ENCODE measurements around the gene ZNF837. TPM values are rescaled to one million over a fixed set of nuclear protein-coding genes. Genes with fewer than 3 reads are reported as not detected.

Gene ZNF837
- total RNA-seq, 2 donors from 2014 or later, result 1.6 to 3.9 TPM

DNA sequence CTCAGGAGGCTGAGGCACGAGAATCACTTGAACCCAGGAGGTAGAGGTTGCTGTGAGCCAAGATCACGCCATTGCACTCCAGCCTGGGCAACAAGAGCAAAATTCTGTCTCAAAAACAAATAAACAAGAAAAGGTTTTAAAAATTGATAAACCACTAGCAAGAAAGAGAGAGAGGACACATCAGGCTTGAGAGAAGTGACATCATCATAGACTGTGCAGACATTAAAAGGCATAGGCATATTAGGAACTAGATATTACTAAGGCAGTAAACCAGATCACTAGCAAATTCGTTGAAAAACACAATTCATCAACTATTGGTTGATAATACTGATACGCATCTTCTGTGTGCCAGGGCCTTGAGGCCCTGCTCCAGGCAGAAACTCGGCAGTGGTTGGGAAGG, 35.3 kb downstream of the ZNF837 start:
- Histone ChIP-seq H3K9me3 (no peaks in the 10 kb centered on the region), H3K4me3 (no peak overlapping the region), H3K4me1 (ENCODE audit: control insufficient read depth in 1 of 2, low read depth in 2 of 2) (peaks cover 0 to 14% of the 10 kb centered on the region in 2 donors), H3K27ac (no peak overlapping the region), H3K36me3 (no peaks in the 10 kb centered on the region), H3K27me3 (replicated peaks; ENCODE audit: insufficient read depth) (no peaks in the 10 kb centered on the region)
- DNase-seq (ENCODE audit: low spot score), result no peak
- TF ChIP-seq, protein P1, sequence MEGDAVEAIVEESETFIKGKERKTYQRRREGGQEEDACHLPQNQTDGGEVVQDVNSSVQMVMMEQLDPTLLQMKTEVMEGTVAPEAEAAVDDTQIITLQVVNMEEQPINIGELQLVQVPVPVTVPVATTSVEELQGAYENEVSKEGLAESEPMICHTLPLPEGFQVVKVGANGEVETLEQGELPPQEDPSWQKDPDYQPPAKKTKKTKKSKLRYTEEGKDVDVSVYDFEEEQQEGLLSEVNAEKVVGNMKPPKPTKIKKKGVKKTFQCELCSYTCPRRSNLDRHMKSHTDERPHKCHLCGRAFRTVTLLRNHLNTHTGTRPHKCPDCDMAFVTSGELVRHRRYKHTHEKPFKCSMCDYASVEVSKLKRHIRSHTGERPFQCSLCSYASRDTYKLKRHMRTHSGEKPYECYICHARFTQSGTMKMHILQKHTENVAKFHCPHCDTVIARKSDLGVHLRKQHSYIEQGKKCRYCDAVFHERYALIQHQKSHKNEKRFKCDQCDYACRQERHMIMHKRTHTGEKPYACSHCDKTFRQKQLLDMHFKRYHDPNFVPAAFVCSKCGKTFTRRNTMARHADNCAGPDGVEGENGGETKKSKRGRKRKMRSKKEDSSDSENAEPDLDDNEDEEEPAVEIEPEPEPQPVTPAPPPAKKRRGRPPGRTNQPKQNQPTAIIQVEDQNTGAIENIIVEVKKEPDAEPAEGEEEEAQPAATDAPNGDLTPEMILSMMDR (IDR thresholded peaks at IDR 0.05), result no peak
- no peak for ATAC-seq (ENCODE audit: insufficient number of reproducible peaks, low FRiP score, low read depth)

DNA sequence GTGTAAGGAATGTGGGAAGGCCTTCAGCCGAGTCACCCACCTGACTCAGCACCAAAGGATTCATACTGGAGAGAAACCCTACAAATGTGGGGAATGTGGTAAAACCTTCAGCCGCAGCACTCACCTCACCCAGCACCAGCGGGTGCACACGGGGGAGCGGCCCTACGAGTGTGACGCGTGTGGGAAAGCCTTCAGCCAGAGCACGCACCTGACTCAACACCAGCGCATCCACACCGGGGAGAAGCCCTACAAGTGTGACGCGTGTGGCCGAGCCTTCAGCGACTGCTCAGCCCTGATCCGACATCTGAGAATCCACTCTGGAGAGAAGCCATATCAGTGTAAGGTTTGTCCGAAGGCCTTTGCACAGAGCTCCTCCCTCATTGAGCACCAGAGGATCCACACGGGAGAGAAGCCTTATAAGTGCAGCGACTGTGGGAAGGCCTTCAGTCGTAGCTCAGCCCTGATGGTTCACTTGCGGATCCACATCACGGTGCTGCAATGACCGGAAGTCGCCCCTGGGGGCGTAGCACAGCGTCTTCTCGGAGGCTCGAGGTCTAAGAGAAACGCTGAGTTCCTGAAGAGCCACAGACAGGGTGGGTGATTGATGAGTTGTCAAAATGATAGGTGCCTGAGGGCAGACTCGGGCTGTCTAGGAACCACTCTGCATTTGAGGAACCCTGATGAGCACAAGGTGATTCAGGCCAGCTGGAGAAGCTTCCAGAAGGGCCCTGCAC, 41.8 kb downstream of the ZNF837 start:
- no peak overlapping the region for H3K27ac ChIP-seq
- no peaks in the 10 kb centered on the region for H3K27me3 ChIP-seq (replicated peaks; ENCODE audit: insufficient read depth)
- DNase-seq (ENCODE audit: low spot score) (no peak), ATAC-seq (ENCODE audit: insufficient number of reproducible peaks, low FRiP score, low read depth) (no peak)
- peaks cover 36% of the 10 kb centered on the region for H3K36me3 ChIP-seq
- TF ChIP-seq, protein P1 (IDR thresholded peaks at IDR 0.05), result no peak
- H3K9me3 ChIP-seq, result no peaks in the 10 kb centered on the region
- H3K4me3 ChIP-seq, result no peak overlapping the region
- H3K4me1 ChIP-seq (ENCODE audit: control insufficient read depth in 1 of 2, low read depth in 2 of 2), result no peaks in the 10 kb centered on the region

DNA sequence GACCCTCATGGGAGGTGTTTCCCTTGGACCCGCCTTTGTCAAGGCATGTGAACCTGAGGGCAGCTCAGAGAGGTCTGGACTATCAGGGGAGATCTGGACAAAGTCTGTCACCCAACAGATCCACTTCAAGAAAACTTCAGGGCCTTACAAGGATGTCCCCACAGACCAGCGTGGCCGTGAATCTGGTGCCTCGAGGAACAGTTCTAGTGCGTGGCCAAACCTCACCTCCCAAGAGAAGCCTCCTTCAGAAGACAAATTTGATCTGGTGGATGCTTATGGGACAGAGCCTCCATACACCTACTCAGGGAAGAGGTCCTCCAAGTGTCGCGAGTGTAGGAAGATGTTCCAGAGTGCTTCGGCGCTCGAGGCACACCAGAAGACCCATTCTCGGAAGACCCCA, 42.5 kb downstream of the ZNF837 start:
- Histone ChIP-seq H3K4me3 (no peak overlapping the region), H3K27ac (no peak overlapping the region), H3K27me3 (replicated peaks; ENCODE audit: insufficient read depth) (no peaks in the 10 kb centered on the region), H3K9me3 (no peaks in the 10 kb centered on the region), H3K36me3 (peaks cover 36% of the 10 kb centered on the region), H3K4me1 (ENCODE audit: control insufficient read depth in 1 of 2, low read depth in 2 of 2) (no peaks in the 10 kb centered on the region)
- TF ChIP-seq, protein P1 (IDR thresholded peaks at IDR 0.05), result no peak
- DNase-seq (ENCODE audit: low spot score), result no peak
- ATAC-seq (ENCODE audit: insufficient number of reproducible peaks, low FRiP score, low read depth), result no peak

DNA sequence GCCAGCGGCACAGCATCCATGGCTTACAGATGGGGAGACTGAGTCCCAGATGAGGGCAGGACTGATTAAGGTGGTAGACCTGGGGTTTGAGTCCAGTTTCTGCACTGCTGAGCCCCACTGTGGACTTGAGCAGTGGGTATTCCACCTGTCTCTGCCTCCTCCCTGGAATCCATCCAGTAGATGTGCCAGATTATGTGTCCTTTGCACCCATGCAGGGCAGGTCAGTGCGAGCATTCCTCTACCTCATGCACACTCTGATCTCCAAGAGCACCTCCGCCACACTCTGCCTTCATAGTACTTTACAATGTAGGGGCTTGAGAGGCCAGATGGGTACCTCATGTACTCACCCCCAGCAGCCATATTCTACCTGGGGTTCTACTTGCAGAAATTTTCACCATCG, 44.0 kb downstream of the ZNF837 start:
- H3K27ac ChIP-seq, result no peak overlapping the region
- no peaks in the 10 kb centered on the region for H3K27me3 ChIP-seq (replicated peaks; ENCODE audit: insufficient read depth)
- ATAC-seq (ENCODE audit: insufficient number of reproducible peaks, low FRiP score, low read depth) (no peak), DNase-seq (ENCODE audit: low spot score) (no peak)
- peaks cover 36% of the 10 kb centered on the region for H3K36me3 ChIP-seq
- H3K4me1 ChIP-seq (ENCODE audit: control insufficient read depth in 1 of 2, low read depth in 2 of 2), result no peaks in the 10 kb centered on the region
- H3K4me3 ChIP-seq, result no peak overlapping the region
- TF ChIP-seq, protein P1 (IDR thresholded peaks at IDR 0.05), result no peak
- no peaks in the 10 kb centered on the region for H3K9me3 ChIP-seq

DNA sequence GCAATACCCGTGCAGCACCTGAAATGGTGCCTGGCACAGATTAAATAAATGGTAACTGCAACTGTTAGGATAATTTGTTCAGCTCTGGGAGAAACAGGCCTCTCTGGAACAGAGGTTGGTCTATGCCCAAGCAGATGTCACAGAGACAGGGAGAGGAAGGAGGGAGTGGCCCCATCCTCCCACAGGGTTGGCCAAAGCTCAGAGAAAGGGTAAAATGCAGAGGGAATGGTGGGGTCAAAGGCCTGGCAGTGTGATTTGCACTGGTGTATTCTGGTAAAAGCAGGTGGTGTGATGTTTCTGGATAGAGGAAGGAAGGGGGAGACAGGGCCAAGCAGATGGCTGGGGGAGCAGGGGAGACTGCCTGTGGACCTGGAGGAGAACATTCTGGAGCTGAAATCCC, 44.6 kb downstream of the ZNF837 start:
- H3K9me3 ChIP-seq, result no peaks in the 10 kb centered on the region
- H3K4me1 ChIP-seq (ENCODE audit: control insufficient read depth in 1 of 2, low read depth in 2 of 2), result no peaks in the 10 kb centered on the region
- TF ChIP-seq, protein P1 (IDR thresholded peaks at IDR 0.05), result no peak
- H3K27me3 ChIP-seq (replicated peaks; ENCODE audit: insufficient read depth), result no peaks in the 10 kb centered on the region
- H3K36me3 ChIP-seq, result peaks cover 36% of the 10 kb centered on the region
- no peak for ATAC-seq (ENCODE audit: insufficient number of reproducible peaks, low FRiP score, low read depth)
- no peak overlapping the region for H3K4me3 ChIP-seq
- H3K27ac ChIP-seq, result no peak overlapping the region
- DNase-seq (ENCODE audit: low spot score), result no peak
